HG03097 (cell line): ENCODE measurements around the gene NNT.

Experiments used
- ATAC-seq: cut with Tn5 transposase; IDR thresholded peaks from one replicate; pipeline ENCODE4 v1.9.1; 2021; ENCODE audit not compliant: unreplicated experiment, low FRiP score

The NNT gene

DNA sequence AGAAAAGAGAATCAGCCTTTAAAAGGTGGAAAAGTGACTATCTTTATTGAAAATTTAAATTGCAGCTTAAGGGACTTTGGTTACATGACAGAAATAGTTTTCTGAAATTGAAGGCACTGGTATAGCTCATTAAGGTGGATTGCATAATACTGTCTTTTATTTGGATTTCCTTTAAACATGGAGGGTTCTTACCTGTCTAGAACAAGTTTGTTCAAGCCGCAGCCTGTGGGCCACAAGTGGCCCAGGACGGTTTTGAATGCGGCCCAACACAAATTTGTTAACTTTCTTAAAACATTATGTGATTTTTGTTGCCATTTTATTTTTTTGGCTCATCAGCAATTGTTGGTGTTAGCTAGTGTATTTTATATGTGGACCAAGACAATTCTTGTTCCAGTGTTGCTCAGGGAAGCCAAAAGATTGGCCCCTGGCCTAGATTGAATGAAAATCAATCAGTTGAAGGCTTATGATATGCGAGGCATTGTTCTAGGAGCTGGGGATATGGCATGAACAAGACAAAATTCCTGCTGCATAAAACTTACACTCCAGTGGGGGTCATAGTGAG, 18.0 kb downstream of the NNT start:
- no peak for ATAC-seq

DNA sequence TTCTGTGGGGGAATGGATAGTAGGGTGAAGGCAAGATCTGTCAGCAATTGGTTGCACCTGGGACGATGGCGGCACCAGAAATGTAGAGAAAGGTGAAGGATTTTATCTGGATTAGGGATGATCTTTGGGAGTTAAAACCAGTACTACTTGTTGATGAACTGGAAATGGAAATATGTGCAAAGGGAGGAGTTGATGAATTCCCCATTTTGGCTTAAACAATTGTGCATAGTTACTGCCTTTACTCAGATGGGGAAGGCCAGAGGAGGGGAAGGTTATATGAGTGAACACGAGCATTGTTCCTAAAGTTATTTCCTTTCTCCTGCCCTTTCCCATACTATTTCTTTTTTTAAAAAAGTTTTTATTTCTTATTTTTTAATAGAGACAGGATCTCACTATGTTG, 19.1 kb downstream of the NNT start:
- ATAC-seq: no peak

DNA sequence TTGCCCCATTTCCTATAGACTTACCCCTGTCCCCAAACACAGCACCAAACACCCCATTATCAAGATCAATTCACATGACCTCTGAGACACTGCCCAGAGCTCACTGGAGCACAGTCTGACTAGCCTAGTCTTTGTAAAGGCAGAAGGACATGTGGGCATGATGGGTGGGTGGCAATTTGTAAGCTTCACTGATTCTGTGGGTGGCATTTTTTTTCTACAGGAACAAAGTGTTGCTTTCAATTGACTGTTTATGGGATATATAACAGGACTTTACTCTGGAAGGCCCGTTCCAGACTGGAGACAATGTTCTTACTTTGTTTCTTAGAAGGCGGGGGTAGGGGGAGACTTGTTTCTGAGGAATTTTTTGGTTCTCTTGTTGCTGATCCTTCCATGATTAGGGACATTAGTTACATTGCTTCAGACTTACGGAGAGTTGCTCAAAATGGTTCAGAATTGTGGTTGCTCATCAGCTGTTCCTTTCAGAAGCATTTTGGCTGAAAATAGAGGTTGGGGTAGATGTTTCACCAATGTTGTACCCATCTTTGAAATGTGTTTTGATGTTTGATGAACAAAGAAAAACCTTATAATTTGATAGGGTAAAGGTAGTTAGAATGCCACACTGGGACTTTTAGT, 20.2 kb downstream of the NNT start:
- ATAC-seq: no peak

DNA sequence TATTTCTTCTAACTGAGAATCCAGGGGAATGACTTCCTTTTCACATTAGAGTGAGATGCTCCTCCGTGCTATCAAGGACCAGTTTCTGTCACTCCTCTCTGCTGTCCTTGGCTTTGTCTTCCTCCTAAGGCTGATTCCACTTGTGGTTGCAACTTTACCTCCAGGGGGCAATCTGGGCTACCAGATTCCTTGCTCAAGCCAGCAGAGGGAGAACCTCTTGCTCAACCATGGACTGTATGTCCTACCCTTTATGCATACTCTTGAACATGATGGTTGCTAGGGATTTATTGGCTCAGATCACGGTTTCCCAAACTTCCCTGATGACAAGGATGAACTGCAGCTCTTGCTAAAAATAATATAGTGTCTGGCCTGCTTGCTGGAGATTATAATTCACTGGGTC, 24.0 kb downstream of the NNT start:
- ATAC-seq: no peak

DNA sequence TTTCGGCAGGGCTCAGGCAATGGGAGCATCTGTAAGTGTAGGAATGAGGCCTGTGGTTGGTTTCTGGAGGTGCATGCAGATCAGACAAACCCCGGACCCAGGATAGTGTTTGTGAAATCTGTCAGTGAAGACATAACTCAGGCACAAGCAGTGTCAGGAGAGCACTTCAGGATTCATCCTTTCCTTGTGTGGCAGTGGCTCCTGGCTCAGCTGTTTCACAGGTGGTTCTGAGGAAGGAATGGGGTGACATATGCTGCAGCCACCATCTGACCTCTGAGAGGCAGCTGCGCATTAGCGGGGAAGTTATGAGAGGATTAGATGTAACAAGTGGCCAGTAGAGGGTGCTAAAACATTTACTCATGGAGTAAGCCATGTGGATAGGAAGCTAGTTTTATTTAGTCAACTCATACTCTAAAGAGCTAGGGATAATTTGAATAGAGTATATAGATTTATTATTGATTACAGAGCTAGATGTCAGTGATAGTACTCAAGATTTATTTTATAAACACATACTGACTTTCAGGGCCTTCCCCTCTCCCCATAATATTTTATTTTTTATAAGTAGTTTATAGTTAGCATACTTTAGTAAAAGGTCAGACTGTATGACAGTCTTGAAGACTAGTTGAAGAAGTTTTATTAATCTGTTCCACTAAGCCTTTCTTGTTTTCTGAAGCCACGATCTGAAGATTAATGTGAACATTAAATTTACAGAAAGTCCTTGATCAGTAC, 28.4 kb downstream of the NNT start:
- peak; percentile 75 for ATAC-seq

DNA sequence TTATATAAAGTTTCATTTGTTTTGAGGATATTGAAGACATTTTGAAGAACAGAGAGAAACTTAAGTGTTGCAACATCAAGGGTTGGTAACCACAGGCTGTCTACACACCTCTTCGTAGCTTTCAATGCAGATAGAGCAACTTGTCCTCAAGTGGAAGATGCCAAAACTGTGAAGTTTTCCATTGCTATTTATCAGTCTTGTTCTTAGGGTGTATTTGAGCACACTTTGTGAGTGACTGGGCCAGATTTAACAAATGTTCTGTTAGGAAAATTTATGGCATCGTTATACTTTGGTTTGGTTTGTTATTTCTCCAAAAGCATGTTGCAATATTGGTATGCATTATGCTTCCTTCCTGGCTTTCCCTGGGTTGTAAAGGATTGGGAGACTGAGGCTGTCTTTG, 31.6 kb downstream of the NNT start:
- no peak for ATAC-seq

DNA sequence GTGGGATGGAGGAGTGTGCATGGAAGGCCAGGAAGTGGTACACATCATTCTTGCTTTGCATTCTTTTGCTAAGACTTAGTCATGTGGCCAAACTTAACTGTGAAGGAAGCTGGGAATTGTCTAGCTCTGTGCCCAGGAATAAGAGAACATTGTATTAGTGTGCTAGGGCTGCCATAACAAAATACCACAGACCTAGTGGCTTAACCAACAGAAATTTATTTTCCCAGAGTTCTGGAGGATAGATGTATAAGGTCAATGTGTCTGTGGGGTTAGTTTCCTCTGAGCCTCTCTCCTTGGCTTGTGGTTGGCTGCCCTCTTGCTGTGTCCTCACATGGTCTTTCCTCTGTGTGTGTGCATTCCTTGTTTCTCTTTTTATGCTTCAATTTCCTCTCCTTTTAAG, 32.4 kb downstream of the NNT start:
- no peak for ATAC-seq

DNA sequence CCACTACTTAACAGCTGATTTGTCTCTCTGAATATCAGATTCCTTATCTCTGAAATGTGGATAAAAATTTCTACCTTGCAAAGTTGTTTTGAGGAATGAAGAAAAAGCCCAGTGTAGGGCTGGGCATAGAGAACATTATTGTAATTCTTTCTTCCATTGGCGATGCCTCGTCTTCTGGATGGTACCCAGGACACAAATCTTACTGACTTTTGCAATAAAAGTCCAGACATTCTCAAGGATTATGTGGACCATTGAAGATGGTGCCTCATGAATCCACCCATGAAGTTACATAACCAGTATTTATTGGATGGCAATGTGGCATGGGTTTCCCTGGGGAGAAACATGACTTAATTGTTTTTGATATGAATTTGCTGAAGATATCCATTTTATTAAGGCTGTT, 33.1 kb downstream of the NNT start:
- ATAC-seq: no peak

DNA sequence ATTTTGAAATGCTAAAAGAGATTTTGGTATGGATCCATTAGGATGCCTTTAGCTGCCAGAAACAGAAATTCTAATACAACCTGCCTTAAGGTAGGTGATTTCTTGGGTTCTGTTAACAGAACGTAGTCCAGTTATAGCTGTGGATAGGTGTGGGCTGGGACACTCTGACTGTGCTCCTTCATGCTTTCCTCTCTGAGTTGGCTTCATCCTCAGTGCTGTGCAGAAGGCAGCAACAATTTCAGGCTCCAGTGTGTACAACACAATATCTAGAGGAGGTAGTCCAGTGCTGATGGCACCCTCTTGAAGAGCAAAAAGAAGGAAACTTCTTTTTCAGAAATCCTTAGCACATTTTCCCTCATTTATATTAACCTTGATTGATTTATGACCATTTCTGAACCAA, 34.4 kb downstream of the NNT start:
- ATAC-seq: no peak

DNA sequence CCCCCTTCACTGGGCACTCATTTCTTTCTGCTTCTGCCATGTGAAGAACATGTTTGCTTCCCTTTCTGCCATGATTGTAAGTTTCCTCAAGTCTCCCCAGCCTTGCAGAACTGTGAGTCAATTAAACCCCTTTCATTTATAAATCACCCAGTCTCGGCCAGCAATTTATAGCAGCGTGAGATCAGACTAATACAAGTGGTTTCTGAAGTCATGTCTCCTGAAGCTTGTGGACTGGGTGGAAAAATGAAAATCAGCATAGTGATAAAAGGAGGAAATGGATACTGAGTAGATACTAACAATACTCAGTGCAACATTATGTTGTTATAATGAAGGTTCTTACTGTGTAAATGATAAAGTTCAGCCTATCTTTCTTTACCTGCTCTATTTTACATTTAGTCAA, 35.1 kb downstream of the NNT start:
- ATAC-seq: no peak

DNA sequence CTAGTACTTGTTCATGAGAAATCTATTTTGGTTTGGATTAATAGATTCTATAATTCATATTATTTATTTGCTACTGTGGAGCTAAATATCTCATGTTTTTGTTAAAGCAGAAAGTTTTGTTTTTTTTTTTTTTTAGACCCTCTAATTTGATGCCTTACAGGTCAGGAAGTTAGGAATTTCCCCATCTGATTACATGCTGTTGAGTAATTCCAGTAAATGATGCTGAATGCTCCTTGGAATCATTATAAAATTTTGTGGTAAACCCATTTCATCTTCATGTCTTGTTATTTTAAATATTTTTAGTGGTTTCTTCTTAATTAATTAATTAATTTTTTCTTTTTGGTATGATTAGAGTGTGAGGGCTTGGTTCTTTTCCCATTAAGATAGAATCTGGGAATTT, 35.6 kb downstream of the NNT start:
- ATAC-seq: no peak

DNA sequence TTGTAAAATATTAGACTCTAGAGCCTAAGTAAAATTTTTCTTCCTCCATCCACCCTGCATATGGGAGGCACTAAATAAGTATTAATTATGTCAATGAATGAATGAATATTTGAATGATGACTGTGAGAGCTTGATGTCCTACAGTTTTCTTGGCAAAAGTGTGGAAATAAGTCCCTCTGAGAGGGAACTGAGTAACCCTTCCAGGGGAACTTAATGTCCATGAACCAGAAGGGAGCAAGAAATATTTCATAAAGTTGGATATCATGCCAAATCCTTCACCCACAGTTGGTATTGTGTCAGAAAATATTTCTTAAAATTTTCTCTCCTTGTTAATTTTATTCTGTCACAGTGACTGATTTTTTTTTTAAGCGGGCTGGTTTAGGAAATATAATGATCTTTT, 36.6 kb downstream of the NNT start:
- no peak for ATAC-seq

DNA sequence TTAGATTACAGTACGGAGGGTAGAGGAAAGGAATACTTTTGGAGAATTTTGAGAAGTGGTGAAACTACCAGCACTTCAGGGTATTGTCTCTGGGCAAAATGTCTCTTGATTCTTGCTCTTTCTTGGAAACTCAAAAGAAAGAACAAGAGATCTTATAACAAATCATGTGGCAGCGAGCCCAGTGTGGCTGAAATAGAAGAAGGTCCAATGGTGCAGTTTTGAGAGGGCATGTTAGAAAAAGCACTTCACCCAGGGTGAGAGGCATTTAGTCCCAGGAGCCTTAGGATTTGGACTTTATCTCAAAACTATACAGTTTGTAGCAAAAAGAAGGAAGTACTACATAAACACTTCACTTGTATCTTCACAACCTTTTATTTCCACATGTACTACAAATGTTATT, 39.4 kb downstream of the NNT start:
- no peak for ATAC-seq

DNA sequence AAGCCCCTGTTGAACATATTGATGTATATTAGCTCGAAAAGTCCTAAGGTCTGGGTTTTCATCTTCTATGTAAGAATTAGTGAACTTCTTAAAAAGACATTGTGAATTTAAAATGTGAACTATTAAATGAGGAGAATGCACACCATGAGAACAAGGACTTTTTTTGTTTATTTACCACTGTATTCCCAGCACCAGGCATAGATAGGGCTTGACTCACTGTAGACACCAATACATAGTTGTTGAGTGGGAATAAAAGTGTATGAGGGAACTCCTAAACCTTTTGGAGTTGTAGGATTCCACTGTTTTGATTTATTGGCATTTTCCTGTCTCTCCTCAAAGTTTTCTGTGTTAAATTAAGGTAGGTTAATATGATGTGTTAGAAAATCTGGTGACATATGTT, 40.3 kb downstream of the NNT start:
- ATAC-seq: no peak

DNA sequence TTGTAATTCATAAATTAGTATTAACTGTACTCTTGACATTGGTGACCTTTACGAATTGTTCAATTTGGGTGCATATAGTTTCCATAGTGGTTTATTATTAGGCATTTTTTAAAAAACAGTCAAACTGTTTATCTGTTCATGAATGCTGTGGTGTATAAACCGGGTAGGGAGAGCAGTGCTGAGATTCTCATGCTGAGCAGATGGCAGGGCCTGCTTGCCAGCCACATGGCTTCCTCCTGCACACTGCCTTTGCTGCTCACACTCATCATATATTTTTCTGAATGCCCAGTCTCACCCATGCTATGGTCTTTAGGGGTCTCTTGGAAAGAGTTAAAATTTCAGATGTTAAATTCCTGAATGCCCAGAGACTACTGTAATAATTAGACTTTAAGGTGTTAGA, 40.8 kb downstream of the NNT start:
- no peak for ATAC-seq

DNA sequence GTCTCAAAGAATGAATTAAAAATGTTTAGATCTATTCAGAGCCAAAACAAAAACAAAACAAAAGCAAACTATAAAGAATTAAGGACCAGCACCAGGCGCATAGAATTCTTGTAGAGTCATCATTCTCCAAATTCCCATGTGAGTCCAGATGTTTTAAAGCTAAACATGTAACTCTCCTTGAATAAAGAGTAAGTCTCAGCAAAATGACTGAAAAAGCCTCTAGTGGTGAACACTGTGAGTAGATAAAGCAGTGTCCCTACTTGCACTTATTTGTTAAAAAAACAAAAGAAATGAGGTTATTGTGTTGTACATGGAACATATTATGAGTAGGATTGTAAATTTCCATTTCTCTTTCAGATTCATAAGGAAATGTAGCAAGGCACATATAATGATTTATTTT, 44.0 kb downstream of the NNT start:
- ATAC-seq: no peak

DNA sequence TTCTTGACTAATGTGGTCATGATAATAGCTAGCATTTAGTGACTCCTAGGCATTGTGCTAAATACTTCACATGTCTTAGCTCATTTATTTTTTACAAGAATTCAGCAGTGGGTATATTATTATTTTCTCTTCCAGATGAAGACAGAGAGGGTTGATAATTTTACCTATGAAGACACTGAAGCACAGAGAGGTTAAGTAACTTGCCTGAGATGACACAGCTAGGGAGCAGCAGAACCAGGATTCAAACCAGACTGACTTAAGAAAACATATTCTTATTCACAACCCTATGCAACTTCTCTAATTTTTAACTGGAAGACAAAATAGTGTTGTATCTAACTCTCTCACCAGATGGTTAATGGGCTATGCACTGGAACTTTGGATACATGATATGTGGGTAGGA, 44.8 kb downstream of the NNT start:
- no peak for ATAC-seq

DNA sequence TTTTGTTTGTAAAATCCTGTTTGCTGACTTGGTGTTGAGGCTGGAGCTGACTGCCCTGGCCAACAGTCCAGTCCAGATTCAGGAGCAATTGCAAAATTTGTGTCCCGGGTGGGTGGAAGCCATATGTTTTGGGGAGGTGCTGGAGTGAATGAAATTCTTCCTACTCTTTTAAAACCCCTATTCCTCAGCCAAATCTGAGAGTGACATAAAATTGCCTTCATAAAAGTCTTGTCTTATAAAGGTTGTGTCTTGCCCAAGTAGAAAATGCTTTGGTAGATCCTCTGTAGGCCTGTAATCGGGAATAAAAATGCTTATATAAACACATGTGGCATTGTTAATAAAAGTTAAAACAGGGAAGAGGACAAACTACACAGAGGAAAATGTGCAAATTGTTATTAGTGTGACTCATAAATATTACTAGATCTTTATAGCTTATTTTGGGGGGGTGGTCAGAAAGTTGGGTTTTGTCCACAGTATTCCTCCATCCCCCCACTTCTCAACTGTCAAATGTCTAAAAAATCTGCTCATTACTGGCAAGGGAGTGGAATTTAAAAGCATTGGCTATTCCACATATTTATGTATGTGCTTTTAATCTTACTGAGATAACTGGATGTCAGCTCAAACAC, 45.6 kb downstream of the NNT start:
- ATAC-seq: no peak

DNA sequence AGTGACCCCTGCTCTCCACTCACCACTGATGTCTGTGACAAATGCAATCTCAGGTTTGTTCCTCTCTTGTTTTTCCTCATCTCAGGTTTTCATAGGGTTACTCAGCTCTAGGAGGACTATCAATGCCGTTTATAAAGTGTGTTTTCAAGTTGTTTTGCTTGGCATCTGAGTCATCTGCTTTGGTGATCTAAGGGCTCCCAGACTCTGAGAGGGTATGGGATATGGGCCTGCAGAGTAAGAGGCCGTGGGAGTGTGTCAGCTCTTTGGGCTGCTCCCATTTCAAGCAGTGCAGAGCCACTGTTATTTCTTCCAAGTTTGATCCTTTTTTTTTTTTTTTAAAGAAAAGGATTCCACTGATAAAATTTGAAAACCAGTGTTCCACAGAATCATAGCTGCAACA, 46.3 kb downstream of the NNT start:
- no peak for ATAC-seq

DNA sequence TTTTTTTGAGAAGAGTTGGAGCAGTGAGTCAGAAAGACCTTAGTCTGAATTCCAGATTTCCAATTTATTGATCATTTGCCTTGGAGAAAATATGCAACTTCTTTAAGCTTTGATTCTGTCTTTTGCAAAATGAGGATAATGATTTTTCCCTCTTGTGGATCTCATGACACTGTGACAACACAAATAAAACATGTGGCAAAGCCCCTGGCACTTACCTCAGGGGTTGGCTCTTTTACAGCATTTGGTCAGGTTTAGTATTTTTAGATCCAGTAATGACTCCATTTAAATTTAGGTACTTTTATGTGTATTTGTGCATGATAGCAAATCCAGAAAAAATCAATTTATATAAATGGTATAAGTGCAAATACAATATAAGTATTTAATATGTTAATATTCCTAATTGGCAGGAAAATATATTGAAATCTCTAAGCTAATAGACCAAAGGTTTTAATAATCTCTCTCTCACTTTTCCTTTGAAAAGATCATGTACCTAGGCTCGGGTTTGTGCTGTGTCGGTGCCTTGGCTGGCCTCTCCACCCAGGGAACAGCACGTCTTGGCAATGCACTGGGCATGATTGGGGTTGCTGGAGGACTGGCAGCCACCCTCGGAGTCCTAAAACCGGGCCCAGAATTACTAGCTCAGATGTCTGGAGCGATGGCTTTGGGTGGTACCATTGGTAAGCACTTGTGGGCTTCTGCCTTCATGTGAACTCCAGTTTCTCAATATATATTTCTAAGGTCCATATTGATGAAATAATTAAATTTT, 49.7 kb downstream of the NNT start:
- ATAC-seq: no peak

DNA sequence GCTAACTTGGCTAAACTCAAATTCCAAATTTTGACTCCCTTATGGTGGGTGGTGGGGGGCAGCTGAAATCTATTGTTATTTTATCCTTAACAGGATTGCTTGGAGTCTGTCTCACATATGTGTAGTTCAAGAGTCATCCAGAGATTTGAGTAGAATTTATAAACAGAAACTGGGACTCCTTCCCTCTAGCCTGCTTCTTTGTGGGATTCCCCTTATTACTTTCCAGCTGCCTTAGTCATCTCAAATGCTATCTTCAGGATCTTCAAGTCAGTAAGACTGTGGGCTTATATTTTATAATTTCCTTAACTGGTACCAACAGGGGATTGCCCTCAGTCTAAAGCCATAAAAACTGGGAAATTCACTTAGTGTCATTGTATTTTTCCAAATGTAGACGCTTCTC, 55.5 kb downstream of the NNT start:
- ATAC-seq: no peak
